ENCODE results near the gene TMEM117.

The TMEM117 gene

GRCh38 chr12:44287545-44287944 is 451.7 kb downstream of the TMEM117 start (continued):
- TF ChIP-seq ZNF785 (tag by site-specific recombination; IDR thresholded peaks at IDR 0.05) (no peak), ZNF133 (tag by site-specific recombination; IDR thresholded peaks at IDR 0.05) (no peak), REST (tag by site-specific recombination; IDR thresholded peaks at IDR 0.05) (no peak), REPIN1 (tag by site-specific recombination; IDR thresholded peaks at IDR 0.05; ENCODE audit: low read depth) (no peak), ZBTB7A (tag by site-specific recombination; IDR thresholded peaks at IDR 0.05; ENCODE audit: low read depth) (no peak), ZIC2 (tag by site-specific recombination; IDR thresholded peaks at IDR 0.05) (no peak)

GRCh38 chr12:44294649-44295048 is 458.8 kb downstream of the TMEM117 start:
- ChIA-PET POLR2A (no interaction called here), CTCF (no interaction called here)
- Histone ChIP-seq H3K4me1 (ENCODE audit: control insufficient read depth, insufficient read depth, low read length) (no peaks in the 10 kb centered on the region), H3K36me3 (ENCODE audit: control insufficient read depth in 2 of 2, insufficient read depth in 1 of 2, low read length in 2 of 2) (no peaks in the 10 kb centered on the region), H3K27ac (ENCODE audit: extremely low read depth, low read depth, low read length) (no peak overlapping the region), H3K9me3 (ENCODE audit: control insufficient read depth, insufficient read depth, low read depth, low read length) (no peaks in the 10 kb centered on the region), H3K4me3 (ENCODE audit: low read depth, low read length) (no peak overlapping the region)
- TF ChIP-seq ZFP41 (tag by site-specific recombination; IDR thresholded peaks at IDR 0.05; ENCODE audit: borderline replicate concordance) (no peak), ZNF660 (tag by site-specific recombination; IDR thresholded peaks at IDR 0.05) (no peak), KLF17 (tag by site-specific recombination; IDR thresholded peaks at IDR 0.05) (no peak)

GRCh38 chr12:44295958-44296623 is 460.2 kb downstream of the TMEM117 start:
- Histone ChIP-seq H3K4me1 (ENCODE audit: control insufficient read depth, insufficient read depth, low read length) (no peaks in the 10 kb centered on the region), H3K36me3 (ENCODE audit: control insufficient read depth in 2 of 2, insufficient read depth in 1 of 2, low read length in 2 of 2) (no peaks in the 10 kb centered on the region), H3K4me3 (ENCODE audit: low read depth, low read length) (no peak overlapping the region), H3K9me3 (ENCODE audit: control insufficient read depth, insufficient read depth, low read depth, low read length) (no peaks in the 10 kb centered on the region), H3K27ac (ENCODE audit: extremely low read depth, low read depth, low read length) (no peak overlapping the region)
- ChIA-PET CTCF (no interaction called here), POLR2A (no interaction called here)
- TF ChIP-seq ZNF366 (tag by site-specific recombination; conservative IDR thresholded peaks at IDR 0.05): no peak
- TF ChIP-seq ZNF324 (tag by site-specific recombination; IDR thresholded peaks at IDR 0.05): no peak
- TF ChIP-seq ZNF350 (tag by site-specific recombination; IDR thresholded peaks at IDR 0.05): no peak
- TF ChIP-seq MZF1 (tag by site-specific recombination; IDR thresholded peaks at IDR 0.05; ENCODE audit: borderline replicate concordance): no peak
- no peak for TF ChIP-seq ZIC2 (tag by site-specific recombination; IDR thresholded peaks at IDR 0.05)
- no peak for TF ChIP-seq ZNF433 (tag by site-specific recombination; IDR thresholded peaks at IDR 0.05; ENCODE audit: low read depth)
- no peak for TF ChIP-seq WT1 (tag by site-specific recombination; IDR thresholded peaks at IDR 0.05)
- no peak for TF ChIP-seq ZNF501 (tag by site-specific recombination; IDR thresholded peaks at IDR 0.05)
- TF ChIP-seq SP7 (tag by site-specific recombination; IDR thresholded peaks at IDR 0.05): no peak
- TF ChIP-seq ZNF610 (tag by site-specific recombination; IDR thresholded peaks at IDR 0.05; ENCODE audit: borderline replicate concordance): no peak
- TF ChIP-seq ZXDB (tag by site-specific recombination; IDR thresholded peaks at IDR 0.05): no peak
- no peak for TF ChIP-seq KLF7 (tag by site-specific recombination; IDR thresholded peaks at IDR 0.05; ENCODE audit: borderline replicate concordance)
- no peak for TF ChIP-seq ZNF561 (tag by site-specific recombination; IDR thresholded peaks at IDR 0.05; ENCODE audit: borderline replicate concordance)
- TF ChIP-seq ZBTB26 (tag by site-specific recombination; optimal IDR thresholded peaks at IDR 0.05): no peak
- no peak for TF ChIP-seq ZNF416 (tag by site-specific recombination; IDR thresholded peaks at IDR 0.05)
- no peak for TF ChIP-seq ZNF660 (tag by site-specific recombination; IDR thresholded peaks at IDR 0.05)
